Left ventricle myocardium superior (tissue), 1 donor: ENCODE results near the gene TGFBR3. TPM values are rescaled to one million over a fixed set of nuclear protein-coding genes. Genes with fewer than 3 reads are reported as not detected.

Experiments
- ATAC-seq: fragments of 200-7000 bp; cut with Tn5 transposase; one replicate; pipeline ENCODE4 v1.9.1; 2020; ENCODE audit warnings: mild to moderate bottlenecking, moderate library complexity
- DNase-seq: peaks from one replicate; pipeline ENCODE4 v3.0.0-alpha.2; 2020
- intact Hi-C: fragments of 100-400 bp; cut with micrococcal nuclease; formaldehyde crosslinking; loops from one replicate; pipeline ENCODE4 v1.11.0; 2022
- total RNA-seq: library from RNA; stranded (reverse); fragmentation: NEBNext Ultra II Directional; extraction: Animal tissue kit (Norgen Biotek cat#: 25700); gene quantifications from one replicate; pipeline ENCODE4 v1.2.1, GENCODE V29; 2021
- donor health status: DM: no; HTN: yes; CAD: no; lungs with severe emphysema.

The TGFBR3 gene
- total RNA-seq, 1 donor from 2014 or later, result 26.2 TPM

GRCh38 chr1:91793189-91793588 is 92.8 kb downstream of the TGFBR3 start:
- intact Hi-C loops, result no loop called here
- DNase-seq (no peak), ATAC-seq (no peak)

GRCh38 chr1:91792489-91793071 is 93.4 kb downstream of the TGFBR3 start:
- ATAC-seq, result no peak
- intact Hi-C loops, result no loop called here
- no peak for DNase-seq

GRCh38 chr1:91791691-91792488 is 94.1 kb downstream of the TGFBR3 start:
- DNase-seq (no peak), ATAC-seq (no peak)
- intact Hi-C loops, result no loop called here

- DNase-seq (no peak), ATAC-seq (no peak)
- intact Hi-C loops, result no loop called here
Measured at GRCh38 chr1:91791103-91791502, 94.8 kb downstream of the TGFBR3 start.

GRCh38 chr1:91790392-91790791 is 95.6 kb downstream of the TGFBR3 start:
- ATAC-seq (no peak), DNase-seq (no peak)
- intact Hi-C loops, result no loop called here

- ATAC-seq (no peak), DNase-seq (no peak)
- intact Hi-C loops, result no loop called here
Measured at GRCh38 chr1:91789273-91789997, 96.5 kb downstream of the TGFBR3 start.

- intact Hi-C loops, result no loop called here
- no peak for DNase-seq
- peak; percentile 37 for ATAC-seq
Measured at GRCh38 chr1:91787919-91788318, 98.0 kb downstream of the TGFBR3 start.

- intact Hi-C loops, result no loop called here
Measured at GRCh38 chr1:91784616-91785015, 101.3 kb downstream of the TGFBR3 start.

GRCh38 chr1:91784191-91784590 is 101.8 kb downstream of the TGFBR3 start:
- ATAC-seq (no peak), DNase-seq (no peak)
- intact Hi-C loops, result no loop called here

More at GRCh38 chr1:91784616-91785015, 101.3 kb downstream of the TGFBR3 start:
- DNase-seq (no peak), ATAC-seq (no peak)

GRCh38 chr1:91783423-91784170 is 102.4 kb downstream of the TGFBR3 start:
- peak; percentile 49 for ATAC-seq
- no peak for DNase-seq
- intact Hi-C loops, result no loop called here

GRCh38 chr1:91781901-91782622 is 103.9 kb downstream of the TGFBR3 start:
- ATAC-seq (no peak), DNase-seq (no peak)
- intact Hi-C loops, result no loop called here

- no peak for DNase-seq
- intact Hi-C loops, result no loop called here
- no peak for ATAC-seq
Measured at GRCh38 chr1:91781371-91781825, 104.6 kb downstream of the TGFBR3 start.

GRCh38 chr1:91779548-91780021 is 106.4 kb downstream of the TGFBR3 start:
- DNase-seq (no peak), ATAC-seq (no peak)
- intact Hi-C loops, result no loop called here

- ATAC-seq (no peak), DNase-seq (no peak)
- intact Hi-C loops, result no loop called here
Measured at GRCh38 chr1:91778964-91779363, 107.0 kb downstream of the TGFBR3 start.

- peak; percentile 19 for ATAC-seq
- DNase-seq, result no peak
- intact Hi-C loops, result no loop called here
Measured at GRCh38 chr1:91777630-91778300, 108.2 kb downstream of the TGFBR3 start.

GRCh38 chr1:91777196-91777595 is 108.8 kb downstream of the TGFBR3 start:
- DNase-seq (no peak), ATAC-seq (no peak)
- intact Hi-C loops, result no loop called here

GRCh38 chr1:91776068-91776794 is 109.7 kb downstream of the TGFBR3 start:
- intact Hi-C loops, result no loop called here
- DNase-seq (no peak), ATAC-seq (no peak)

GRCh38 chr1:91775227-91775626 is 110.7 kb downstream of the TGFBR3 start:
- DNase-seq (no peak), ATAC-seq (no peak)
- intact Hi-C loops, result no loop called here
